DOHH2 (cell line): Measurements from ENCODE around the gene EFCAB14.

ENCODE experiments used
- H3F3A ChIP-seq: fragments of 200-600 bp; sonication (generic), shearing (Covaris generic); 2 replicates; pipeline ENCODE4 v1.6.0; 2016; ENCODE audit warnings: antibody characterized with exemption, mild to moderate bottlenecking; ENCODE audit not compliant: control insufficient read depth, insufficient read depth
- H3K27ac ChIP-seq: fragments of 200-600 bp; sonication (generic); 2 replicates; pipeline ENCODE4 v1.5.1; 2014; ENCODE audit warnings: low read depth, mild to moderate bottlenecking, low read length, moderate library complexity
- H3K27me3 ChIP-seq: fragments of 200-600 bp; sonication (generic); 2 replicates; pipeline ENCODE4 v1.6.1; 2014; ENCODE audit warnings: mild to moderate bottlenecking, low read length, mixed read lengths; ENCODE audit not compliant: control insufficient read depth
- H3K36me3 ChIP-seq: fragments of 200-600 bp; sonication (generic); 2 replicates; pipeline ENCODE4 v1.6.1; 2014; ENCODE audit warnings: mild to moderate bottlenecking, low read length, moderate library complexity, mixed read lengths; ENCODE audit not compliant: control insufficient read depth
- H3K4me1 ChIP-seq: fragments of 200-600 bp; sonication (generic); 2 replicates; pipeline ENCODE4 v1.6.1; 2014; ENCODE audit warnings: mild to moderate bottlenecking, low read length, mixed read lengths; ENCODE audit not compliant: control insufficient read depth
- H3K4me2 ChIP-seq: fragments of 200-600 bp; sonication (generic); 2 replicates; pipeline ENCODE4 v1.6.0; 2014; ENCODE audit warnings: mild to moderate bottlenecking, low read length, moderate library complexity
- H3K4me3 ChIP-seq: fragments of 200-600 bp; sonication (generic); 2 replicates; pipeline ENCODE4 v1.5.1; 2014; ENCODE audit warnings: mild to moderate bottlenecking, low read length, mixed read lengths
- H3K79me2 ChIP-seq: fragments of 200-600 bp; sonication (generic); 2 replicates; pipeline ENCODE4 v1.6.1; 2014; ENCODE audit warnings: mild to moderate bottlenecking, low read length, mixed read lengths; ENCODE audit not compliant: control insufficient read depth
- H3K9me2 ChIP-seq: fragments of 200-600 bp; sonication (generic); replicated peaks from 2 replicates; pipeline ENCODE4 v1.6.1; 2014; ENCODE audit warnings: mild to moderate bottlenecking, low read length, mixed read lengths; ENCODE audit not compliant: control insufficient read depth
- H3K9me3 ChIP-seq: fragments of 200-600 bp; sonication (generic); 2 replicates; pipeline ENCODE4 v1.6.1; 2014; ENCODE audit warnings: antibody characterized with exemption, low read length, mixed read lengths; ENCODE audit not compliant: control insufficient read depth, insufficient read depth
- H4K20me1 ChIP-seq: fragments of 200-600 bp; sonication (generic); 2 replicates; pipeline ENCODE4 v1.6.0; 2014; ENCODE audit warnings: low read depth, mild to moderate bottlenecking, antibody characterized with exemption, low read length, moderate library complexity; ENCODE audit not compliant: control insufficient read depth, insufficient read depth
- CTCF ChIP-seq: fragments of 200-600 bp; sonication (generic); IDR thresholded peaks from one replicate; pipeline ENCODE4 v1.5.1; 2014; ENCODE audit warnings: antibody characterized with exemption, mild to moderate bottlenecking, low read depth, low read length; ENCODE audit not compliant: poor library complexity, severe bottlenecking
- EZH2phosphoT487 ChIP-seq: fragments of 200-600 bp; sonication (generic); IDR thresholded peaks from 2 replicates; pipeline ENCODE4 v1.6.1; 2017; ENCODE audit warnings: borderline replicate concordance, mild to moderate bottlenecking, antibody characterized with exemption, low read length, moderate library complexity, mixed read lengths

Gene EFCAB14

DNA sequence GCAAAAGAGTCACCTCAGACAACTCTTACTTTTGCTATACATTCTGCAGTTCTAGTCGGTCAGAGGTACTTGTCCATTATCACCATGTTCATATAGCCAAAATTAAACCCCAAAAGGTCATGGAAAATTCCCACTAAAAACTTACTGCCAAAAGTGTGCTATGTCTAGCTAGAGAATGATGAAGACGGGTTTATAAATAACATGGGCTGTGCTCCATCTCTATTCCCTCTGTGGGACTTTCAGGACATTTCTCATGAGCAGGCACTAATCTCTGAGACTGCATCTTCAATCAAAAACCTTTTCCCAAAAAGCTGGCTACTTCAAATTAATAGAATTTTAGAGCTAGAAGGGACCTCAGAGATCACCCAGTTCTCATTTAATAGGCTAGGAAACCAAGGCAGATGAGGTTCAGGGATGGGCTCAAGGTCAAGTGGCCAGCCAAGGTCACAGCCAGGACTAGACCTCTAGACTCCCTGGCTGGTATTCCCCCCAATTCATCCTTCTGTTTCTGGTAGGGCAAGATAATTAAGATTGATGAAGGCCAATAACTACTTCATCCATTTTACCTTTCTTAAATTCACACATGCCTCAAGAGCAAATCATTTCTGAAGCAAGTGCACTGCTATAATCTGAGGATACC is 81.3 kb downstream of the EFCAB14 start:
- no peak overlapping the region for H3K4me2 ChIP-seq
- no peak overlapping the region for H3K27ac ChIP-seq
- no peaks in the 10 kb centered on the region for H3F3A ChIP-seq
- TF ChIP-seq EZH2phosphoT487 (no peak), CTCF (no peak)
- no peak overlapping the region for H3K4me3 ChIP-seq
- H3K4me1 ChIP-seq = no peaks in the 10 kb centered on the region
- peaks cover 23% of the 10 kb centered on the region for H3K36me3 ChIP-seq
- no peaks in the 10 kb centered on the region for H4K20me1 ChIP-seq
- no peaks in the 10 kb centered on the region for H3K9me2 ChIP-seq
- H3K9me3 ChIP-seq = no peaks in the 10 kb centered on the region
- no peaks in the 10 kb centered on the region for H3K79me2 ChIP-seq
- H3K27me3 ChIP-seq = no peaks in the 10 kb centered on the region

DNA sequence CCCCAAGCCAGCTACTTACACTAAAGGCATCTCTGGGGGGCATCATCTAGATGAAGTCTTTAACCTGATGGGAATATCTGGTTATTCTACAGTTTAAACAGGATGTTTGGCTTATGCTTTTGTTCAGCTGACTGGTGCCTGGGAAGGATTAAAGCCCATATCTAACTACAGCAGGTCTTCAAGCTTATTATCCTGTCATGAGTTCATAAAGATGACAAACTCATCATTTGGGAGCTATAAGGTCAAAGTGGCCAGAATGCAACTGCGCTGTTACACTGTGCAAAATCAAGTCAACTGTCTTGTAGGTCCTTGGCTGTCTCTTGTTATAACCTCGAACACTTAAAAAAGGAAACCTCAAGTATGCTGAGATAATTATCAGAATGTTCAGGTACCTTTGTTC is 83.7 kb downstream of the EFCAB14 start:
- no peak for TF ChIP-seq CTCF
- no peak for TF ChIP-seq EZH2phosphoT487

DNA sequence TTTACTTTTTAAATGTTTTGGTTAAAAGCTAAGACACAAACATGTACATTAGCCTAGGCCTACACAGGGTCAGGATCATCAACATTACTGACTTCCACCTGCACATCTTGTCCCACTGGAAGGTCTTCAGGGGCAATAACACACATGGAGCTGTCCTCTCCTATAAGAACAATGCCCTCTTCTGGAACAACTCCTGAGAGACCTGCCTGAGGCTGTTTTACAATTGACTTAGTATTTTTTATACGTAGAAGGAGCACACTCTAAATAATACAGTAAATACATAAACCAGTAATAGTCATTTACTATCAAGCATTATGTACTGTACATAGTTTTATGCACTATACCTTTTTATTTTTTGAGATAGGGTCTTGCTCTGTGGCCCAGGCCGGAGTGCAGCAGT is 88.2 kb downstream of the EFCAB14 start:
- Histone ChIP-seq H3K9me2 (no peaks in the 10 kb centered on the region), H4K20me1 (no peaks in the 10 kb centered on the region), H3K4me3 (no peak overlapping the region), H3K27ac (no peak overlapping the region), H3K4me1 (no peaks in the 10 kb centered on the region), H3K9me3 (no peaks in the 10 kb centered on the region), H3K4me2 (no peak overlapping the region), H3K36me3 (peaks cover 22% of the 10 kb centered on the region), H3F3A (no peaks in the 10 kb centered on the region), H3K27me3 (no peaks in the 10 kb centered on the region), H3K79me2 (no peaks in the 10 kb centered on the region)
- no peak for TF ChIP-seq EZH2phosphoT487
- no peak for TF ChIP-seq CTCF

More for the DNA sequence above, 83.7 kb downstream of the EFCAB14 start:
- Histone ChIP-seq H3K9me3 (no peaks in the 10 kb centered on the region), H3K27me3 (no peaks in the 10 kb centered on the region), H3F3A (no peaks in the 10 kb centered on the region), H4K20me1 (no peaks in the 10 kb centered on the region), H3K4me1 (no peaks in the 10 kb centered on the region), H3K36me3 (peaks cover 29% of the 10 kb centered on the region), H3K27ac (no peak overlapping the region), H3K4me2 (no peak overlapping the region), H3K4me3 (no peak overlapping the region), H3K9me2 (no peaks in the 10 kb centered on the region), H3K79me2 (no peaks in the 10 kb centered on the region)
